CD14-positive monocyte (primary cell): Measurements from ENCODE around the gene KCNJ16. TPM values are rescaled to one million over a fixed set of nuclear protein-coding genes. Genes with fewer than 3 reads are reported as not detected.

Experiments
- DNase-seq, 3 donors: peaks; one replicate each; pipeline ENCODE4 v3.0.0-alpha.2; 2011 to 2022
- H2AFZ ChIP-seq: 2 replicates; pipeline ENCODE4 v1.6.0; 2012; ENCODE audit warnings: mild to moderate bottlenecking, low read depth, low read length, inconsistent platforms; ENCODE audit not compliant: insufficient read depth, poor library complexity, severe bottlenecking
- H3K27ac ChIP-seq, 2 donors: 1 replicate in 1 of 2; 2 replicates in 1 of 2; pipeline ENCODE4 v1.5.1; 2012 to 2013; ENCODE audit warnings: low read length in 2 of 2, control low read depth in 1 of 2, inconsistent platforms in 1 of 2, low read depth in 1 of 2, mild to moderate bottlenecking in 1 of 2
- H3K27me3 ChIP-seq, 2 donors: one replicate each; pipeline versions ENCODE4 v1.6.0 to v1.6.1; 2011 to 2013; ENCODE audit warnings: low read length in 2 of 2; ENCODE audit not compliant: control insufficient read depth in 2 of 2, insufficient read depth in 2 of 2
- H3K36me3 ChIP-seq, 2 donors: replicated peaks in 1 of 2; 1 replicate in 1 of 2; 2 replicates in 1 of 2; pipeline versions ENCODE4 v1.5.1 to v1.6.1; 2012 to 2013; ENCODE audit warnings: low read length in 2 of 2, control low read depth in 1 of 2, inconsistent platforms in 1 of 2, mild to moderate bottlenecking in 1 of 2; ENCODE audit not compliant: insufficient read depth in 2 of 2, control insufficient read depth in 1 of 2
- H3K4me1 ChIP-seq, 2 donors: 1 replicate in 1 of 2; 2 replicates in 1 of 2; pipeline versions ENCODE4 v1.5.1 to v1.6.1; 2012 to 2013; ENCODE audit warnings: low read length in 2 of 2, control low read depth in 1 of 2, inconsistent platforms in 1 of 2, mild to moderate bottlenecking in 1 of 2, moderate library complexity in 1 of 2; ENCODE audit not compliant: insufficient read depth in 2 of 2, control insufficient read depth in 1 of 2
- H3K4me2 ChIP-seq: replicated peaks from 2 replicates; pipeline ENCODE3; 2012; ENCODE audit warnings: low read length, moderate library complexity, mild to moderate bottlenecking; ENCODE audit not compliant: poor library complexity, severe bottlenecking; ENCODE audit errors: extremely low read depth
- H3K4me3 ChIP-seq, 3 experiments: fragments of 200-600 bp in 1 of 3; sonication (generic) in 1 of 3; replicated peaks in 1 of 3; 1 replicate in 2 of 3; 2 replicates in 1 of 3; pipeline ENCODE4 v1.5.1; 2011 to 2013; ENCODE audit warnings: low read length in 3 of 3, mild to moderate bottlenecking in 3 of 3, control low read depth in 2 of 3, low read depth in 2 of 3, inconsistent platforms in 1 of 3, moderate library complexity in 1 of 3
- H3K79me2 ChIP-seq: 2 replicates; pipeline ENCODE4 v1.6.0; 2012; ENCODE audit warnings: mild to moderate bottlenecking, control low read depth, inconsistent platforms, low read length, moderate library complexity; ENCODE audit not compliant: insufficient read depth
- H3K9ac ChIP-seq: 2 replicates; pipeline ENCODE4 v1.6.0; 2017; ENCODE audit warnings: low read length, mild to moderate bottlenecking; ENCODE audit not compliant: insufficient read depth, poor library complexity, severe bottlenecking
- H3K9me3 ChIP-seq, 2 donors: replicated peaks in 1 of 2; 1 replicate in 1 of 2; 2 replicates in 1 of 2; pipeline versions ENCODE4 v1.5.1 to v1.6.1; 2012 to 2013; ENCODE audit warnings: low read length in 2 of 2, control low read depth in 1 of 2; ENCODE audit not compliant: control insufficient read depth in 1 of 2, insufficient read depth in 1 of 2
- H4K20me1 ChIP-seq: 2 replicates; pipeline ENCODE4 v1.6.0; 2012; ENCODE audit warnings: mild to moderate bottlenecking, low read length, control low read depth, moderate library complexity; ENCODE audit not compliant: insufficient read depth
- H3K27ac Mint-ChIP-seq, 7 donors: one replicate each; pipeline ENCODE4 v1.8.0; 2020; ENCODE audit warnings: mild to moderate bottlenecking in 7 of 7, mixed read lengths in 7 of 7, moderate library complexity in 6 of 7, inconsistent platforms in 2 of 7
- H3K27me3 Mint-ChIP-seq, 3 donors: one replicate each; pipeline ENCODE4 v1.8.0; 2021 to 2022; ENCODE audit warnings: low read depth in 3 of 3, mild to moderate bottlenecking in 3 of 3, mixed read lengths in 3 of 3, moderate library complexity in 3 of 3, inconsistent platforms in 1 of 3
- H3K36me3 Mint-ChIP-seq, 2 donors: one replicate each; pipeline ENCODE4 v1.8.0; 2020; ENCODE audit warnings: mixed read lengths in 2 of 2, inconsistent platforms in 1 of 2, mild to moderate bottlenecking in 1 of 2
- H3K4me1 Mint-ChIP-seq: one replicate; pipeline ENCODE4 v1.8.0; 2020; ENCODE audit warnings: mild to moderate bottlenecking, mixed read lengths
- H3K4me3 Mint-ChIP-seq, 2 donors: one replicate each; pipeline ENCODE4 v1.8.0; 2020; ENCODE audit warnings: mild to moderate bottlenecking in 2 of 2, mixed read lengths in 2 of 2, moderate library complexity in 1 of 2
- H3K9me3 Mint-ChIP-seq, 7 donors: one replicate each; pipeline ENCODE4 v1.8.0; 2020 to 2022; ENCODE audit warnings: mixed read lengths in 7 of 7, mild to moderate bottlenecking in 6 of 7, moderate library complexity in 6 of 7, inconsistent platforms in 2 of 7
- CTCF ChIP-seq: fragments of 200-600 bp; IDR thresholded peaks from one replicate; pipeline ENCODE4 v1.8.0; 2022; ENCODE audit warnings: antibody characterized with exemption, mild to moderate bottlenecking
- WGBS: methylation state at CpG from one replicate; pipeline ENCODE4 v1.1.5; 2013; ENCODE audit warnings: missing lambda C conversion rate; ENCODE audit not compliant: insufficient coverage; 5-methylcytosine and 5-hydroxymethylcytosine counted together
- intact Hi-C, 2 donors: fragments of 100-400 bp; cut with micrococcal nuclease; formaldehyde crosslinking; loops; one replicate each; pipeline versions ENCODE4 v1.15.0 to v1.15.1; 2023
- polyA plus RNA-seq, 3 donors: library from polyadenylated mRNA; depleted of rRNA in 1 of 3; unstranded in 2 of 3; stranded (reverse) in 1 of 3; fragments of 300-500 nt in 2 of 3; fragments of >200 nt in 1 of 3; fragmentation: Illumina TruSeq in 2 of 3; gene quantifications; 1 replicate in 2 of 3; 2 replicates in 1 of 3; pipeline ENCODE4 v1.2.3, GENCODE V29; 2012 to 2021

Gene KCNJ16
- polyA plus RNA-seq, 3 donors = not detected

- no peak for DNase-seq
- peaks cover 34% of the 10 kb centered on the region for H4K20me1 ChIP-seq
- no peaks in the 10 kb centered on the region for H3K4me1 ChIP-seq
- no peak overlapping the region for H3K4me2 ChIP-seq
- no peak for TF ChIP-seq CTCF
- H3K27ac Mint-ChIP-seq = peak overlapping the region in 2 of 7 donors; percentile 19 to 35
- H3K4me3 ChIP-seq = no peak overlapping the region
- intact Hi-C loops = no loop called here
- peaks cover under 1% of the 10 kb centered on the region for H3K79me2 ChIP-seq
- H3K4me3 Mint-ChIP-seq = no peak overlapping the region
- peaks cover 3% of the 10 kb centered on the region for H3K4me1 Mint-ChIP-seq
- H3K27me3 ChIP-seq = no peaks in the 10 kb centered on the region
- H3K9ac ChIP-seq = no peak overlapping the region
- peaks cover 0 to 2% (median 0%) of the 10 kb centered on the region in 7 donors for H3K9me3 Mint-ChIP-seq
- peaks cover 0 to 12% of the 10 kb centered on the region in 2 donors for H3K36me3 ChIP-seq
- no peak overlapping the region for H2AFZ ChIP-seq
- H3K9me3 ChIP-seq = no peaks in the 10 kb centered on the region
- no peak overlapping the region for H3K27ac ChIP-seq
- H3K27me3 Mint-ChIP-seq = peaks cover 0 to 4% (median 2%) of the 10 kb centered on the region in 3 donors
- H3K36me3 Mint-ChIP-seq = peaks cover 7 to 11% of the 10 kb centered on the region in 2 donors
Measured at GRCh38 chr17:70184207-70184606, 109.2 kb downstream of the KCNJ16 start.

- H3K79me2 ChIP-seq = no peaks in the 10 kb centered on the region
- no peaks in the 10 kb centered on the region for H3K27me3 ChIP-seq
- no peaks in the 10 kb centered on the region for H3K4me1 ChIP-seq
- peaks cover 0 to 2% (median 0%) of the 10 kb centered on the region in 7 donors for H3K9me3 Mint-ChIP-seq
- peaks cover 0 to 4% (median 2%) of the 10 kb centered on the region in 3 donors for H3K27me3 Mint-ChIP-seq
- intact Hi-C loops = no loop called here
- no peak overlapping the region for H3K27ac ChIP-seq
- 100% methylated on average over 1 of the region's 4 CpGs for WGBS
- no peak overlapping the region for H2AFZ ChIP-seq
- TF ChIP-seq CTCF = no peak
- peaks cover 0 to 7% of the 10 kb centered on the region in 2 donors for H3K36me3 ChIP-seq
- no peak overlapping the region for H3K4me3 Mint-ChIP-seq
- H3K9me3 ChIP-seq = no peaks in the 10 kb centered on the region
- no peak for DNase-seq
- peaks cover 28% of the 10 kb centered on the region for H4K20me1 ChIP-seq
- peak overlapping the region in 4 of 7 donors; percentile 35 to 70 (median 50) for H3K27ac Mint-ChIP-seq
- H3K9ac ChIP-seq = no peak overlapping the region
- H3K4me3 ChIP-seq = no peak overlapping the region
- no peak overlapping the region for H3K4me2 ChIP-seq
- H3K36me3 Mint-ChIP-seq = peaks cover 2 to 5% of the 10 kb centered on the region in 2 donors
- peaks cover 3% of the 10 kb centered on the region for H3K4me1 Mint-ChIP-seq
Measured at GRCh38 chr17:70184770-70185169, 109.7 kb downstream of the KCNJ16 start.

Other genes starting within 250 kb of the KCNJ16 start
- gene KCNJ2, start 94.3 kb downstream of the KCNJ16 start, polyA plus RNA-seq = 1 to 10 TPM in 2 of 3 donors, under 1 TPM in 1; 0.37 to 2.0 (median 1.7) TPM